Bronchial epithelial cell (primary cell): ENCODE results near the gene PDE6B. TPM values are rescaled to one million over a fixed set of nuclear protein-coding genes. Genes with fewer than 3 reads are reported as not detected.

Experiments used
- DNase-seq: peaks from one replicate; pipeline ENCODE4 v3.0.0-alpha.2; 2010; ENCODE audit warnings: low read depth
- FAIRE-seq: peaks from 2 replicates; lab custom pipeline; 2011; peaks lifted over from hg19 to GRCh38; lab: Jason Lieb, UNC
- H3K27me3 ChIP-seq: 2 replicates; pipeline ENCODE4 v1.5.1; 2011; ENCODE audit warnings: low read length; ENCODE audit not compliant: control insufficient read depth, insufficient read depth
- H3K36me3 ChIP-seq: 2 replicates; pipeline ENCODE4 v1.5.1; 2011; ENCODE audit warnings: low read length; ENCODE audit not compliant: control insufficient read depth, insufficient read depth
- H3K4me3 ChIP-seq: 2 replicates; pipeline ENCODE4 v1.5.1; 2011; ENCODE audit warnings: mild to moderate bottlenecking, low read depth, low read length, control low read depth
- CTCF ChIP-seq: IDR thresholded peaks from 2 replicates; pipeline ENCODE4 v1.5.1; 2011; ENCODE audit warnings: mild to moderate bottlenecking, moderate library complexity, low read length, control low read depth, inconsistent platforms; ENCODE audit not compliant: insufficient read depth, severe bottlenecking
- total RNA-seq: library from RNA; depleted of rRNA; stranded (reverse); fragments of >200 nt; gene quantifications from 2 replicates; pipeline ENCODE4 v1.2.1, GENCODE V29; 2014

The PDE6B gene
- total RNA-seq, 1 donor from 2014 or later = not detected

DNA sequence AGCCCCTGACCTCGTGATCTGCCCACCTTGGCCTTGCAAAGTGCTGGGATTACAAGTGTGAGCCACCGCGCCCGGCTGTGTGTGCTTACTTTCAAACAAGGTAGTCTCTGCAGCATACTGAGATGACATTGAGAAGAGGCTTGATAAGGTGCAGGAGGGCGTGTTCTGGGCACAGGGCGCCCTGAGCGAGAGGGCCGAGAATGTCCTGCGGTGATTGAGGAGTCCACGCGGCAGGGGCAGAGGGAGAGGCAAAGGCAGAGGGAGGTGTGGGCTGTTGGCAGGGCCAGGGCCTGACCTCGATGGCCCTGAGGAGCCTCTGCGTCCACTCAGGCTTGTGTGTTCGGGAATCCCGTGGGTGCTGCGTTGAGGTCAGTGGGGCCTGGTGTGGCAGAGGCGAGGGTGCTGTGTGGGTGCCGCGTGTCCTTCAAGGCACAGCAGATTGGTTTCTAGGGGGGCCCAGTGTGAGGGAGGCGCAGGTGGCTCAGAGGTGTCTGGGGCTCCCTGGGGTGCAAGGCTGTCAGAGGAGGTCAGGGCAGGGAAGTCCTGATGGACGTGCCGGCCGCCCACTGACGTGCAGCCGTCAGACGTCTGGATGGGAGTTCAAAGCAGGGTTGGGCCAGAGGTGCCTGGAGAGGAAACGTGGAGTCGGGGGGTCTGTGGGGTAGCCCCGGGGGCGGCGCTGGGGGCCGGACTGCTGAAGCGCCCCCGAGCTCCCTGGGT lies 92.4 kb downstream of the PDE6B start:
- Histone ChIP-seq H3K4me3 (no peak overlapping the region), H3K36me3 (no peaks in the 10 kb centered on the region), H3K27me3 (no peaks in the 10 kb centered on the region)
- no peak for TF ChIP-seq CTCF
- FAIRE-seq (no peak), DNase-seq (no peak)

DNA sequence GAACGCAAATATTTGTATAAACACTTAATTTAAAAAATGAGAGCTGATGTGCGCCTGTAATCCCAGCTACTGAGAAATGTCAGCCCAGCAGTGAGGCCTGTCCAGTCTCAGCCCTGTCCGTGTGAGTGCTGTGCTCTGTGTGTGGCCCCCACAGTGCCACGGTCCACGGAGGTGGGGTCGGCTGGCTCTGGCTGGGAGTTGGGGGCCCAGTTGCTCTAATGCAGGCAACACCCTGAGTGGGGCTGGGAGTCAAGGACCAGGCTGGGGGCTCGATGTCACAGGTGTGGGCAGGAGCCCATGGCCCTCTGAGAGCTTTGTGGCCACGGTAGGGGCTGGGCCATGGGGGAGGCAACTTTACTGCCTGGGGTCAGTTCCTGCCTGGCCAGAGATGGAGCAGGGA lies 93.1 kb downstream of the PDE6B start:
- Histone ChIP-seq H3K27me3 (no peaks in the 10 kb centered on the region), H3K4me3 (no peak overlapping the region), H3K36me3 (peaks cover 1% of the 10 kb centered on the region)
- DNase-seq (no peak), FAIRE-seq (no peak)
- TF ChIP-seq CTCF = no peak

Other genes starting within 250 kb of the PDE6B start
- gene ZNF721, start 126.4 kb upstream of the PDE6B start, total RNA-seq = 9.7 and 15.0 TPM in 2 replicates
- 52.7 and 69.3 TPM in 2 replicates for gene PIGG, start 126.4 kb upstream of the PDE6B start, total RNA-seq
- gene TMEM271, start 49.3 kb upstream of the PDE6B start, total RNA-seq = not detected in 2 replicates
- 70.8 and 301 TPM in 2 replicates for gene ATP5ME, start 48.7 kb downstream of the PDE6B start, total RNA-seq
- 2.9 and 5.2 TPM in 2 replicates for gene MYL5, start 49.0 kb downstream of the PDE6B start, total RNA-seq
- gene SLC49A3, start 63.6 kb downstream of the PDE6B start, total RNA-seq = 0.53 and 1.7 TPM in 2 replicates
- gene PCGF3, start 80.3 kb downstream of the PDE6B start, total RNA-seq = 30.5 and 40.1 TPM in 2 replicates
- gene CPLX1, start 200.6 kb downstream of the PDE6B start, total RNA-seq = not detected in 2 replicates